ENCODE measurements around the gene TDRD10. TPM values are rescaled to one million over a fixed set of nuclear protein-coding genes. Genes with fewer than 3 reads are reported as not detected.
"Not testable (repeated sequence)": the region's sequence is repeated elsewhere in the genome, so short reads cannot be mapped to it uniquely, and the experiment has no call there.

TDRD10 gene
- total and polyA plus RNA-seq, 4 donors: 1.9 to 12.6 (median 7.3) TPM

GRCh38 chr1:154524881-154525280, 22.9 kb downstream of the TDRD10 start:
- peaks cover 0 to 11% (median 0%) of the 10 kb centered on the region in 5 donors for H3K4me1 ChIP-seq (ENCODE audit: control insufficient read depth in 5 of 5, insufficient read depth in 5 of 5, low read length in 5 of 5)
- H3K9ac ChIP-seq (ENCODE audit: insufficient read depth in 1 of 2, low read length in 2 of 2): no peak overlapping the region
- H3K36me3 ChIP-seq (ENCODE audit: control insufficient read depth in 4 of 4, insufficient read depth in 4 of 4, low read length in 4 of 4): peaks cover 0 to 2% (median 0%) of the 10 kb centered on the region in 4 donors
- no peak for TF ChIP-seq CTCF (IDR thresholded peaks at IDR 0.05; ENCODE audit: control extremely low read depth, extremely low read depth)
- no peaks in the 10 kb centered on the region for H3K9me3 ChIP-seq (ENCODE audit: control insufficient read depth in 4 of 4, insufficient read depth in 3 of 4, low read length in 3 of 4)
- no peaks in the 10 kb centered on the region for H3K27me3 ChIP-seq (ENCODE audit: control insufficient read depth in 3 of 3, insufficient read depth in 3 of 3, low read length in 2 of 3)
- no peak overlapping the region for H3K4me3 ChIP-seq
- no peak for ATAC-seq (ENCODE audit: insufficient read depth, low FRiP score)
- DNase-seq: no peak
- no peak overlapping the region for H3K27ac ChIP-seq (ENCODE audit: low read depth in 1 of 2, low read length in 1 of 2)

DNA sequence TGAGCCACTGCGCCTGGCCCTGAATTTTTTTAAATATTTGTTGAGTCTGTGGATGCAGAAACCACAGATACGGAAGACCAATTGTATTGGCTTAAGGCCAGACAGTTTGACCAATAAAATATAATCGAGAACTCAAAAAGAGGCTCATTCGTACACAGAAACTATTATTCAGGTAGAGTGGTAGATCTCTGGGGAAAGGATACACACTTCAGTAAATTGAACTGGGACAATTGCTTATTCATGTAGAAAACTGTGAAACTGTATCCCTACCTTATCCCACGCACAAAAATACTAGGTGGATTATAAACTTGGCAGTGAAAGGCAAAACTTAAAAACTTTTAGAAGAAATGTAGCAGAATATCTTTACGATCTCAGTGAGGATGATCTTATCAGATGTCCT, 25.2 kb downstream of the TDRD10 start:
- H3K4me3 ChIP-seq: no peak overlapping the region
- H3K9ac ChIP-seq (ENCODE audit: insufficient read depth in 1 of 2, low read length in 2 of 2): no peak overlapping the region
- H3K9me3 ChIP-seq (ENCODE audit: control insufficient read depth in 4 of 4, insufficient read depth in 3 of 4, low read length in 3 of 4): no peaks in the 10 kb centered on the region
- no peak overlapping the region for H3K27ac ChIP-seq (ENCODE audit: low read depth in 1 of 2, low read length in 1 of 2)
- peaks cover 0 to 2% (median 0%) of the 10 kb centered on the region in 4 donors for H3K36me3 ChIP-seq (ENCODE audit: control insufficient read depth in 4 of 4, insufficient read depth in 4 of 4, low read length in 4 of 4)
- H3K4me1 ChIP-seq (ENCODE audit: control insufficient read depth in 5 of 5, insufficient read depth in 5 of 5, low read length in 5 of 5): peaks cover 0 to under 1% (median 0%) of the 10 kb centered on the region in 5 donors
- TF ChIP-seq CTCF (IDR thresholded peaks at IDR 0.05; ENCODE audit: control extremely low read depth, extremely low read depth): no peak
- no peak for DNase-seq
- H3K27me3 ChIP-seq (ENCODE audit: control insufficient read depth in 3 of 3, insufficient read depth in 3 of 3, low read length in 2 of 3): no peaks in the 10 kb centered on the region
- 87% methylated on average over 6 of the region's 6 CpGs for WGBS, 2 donors
- no peak for ATAC-seq (ENCODE audit: insufficient read depth, low FRiP score)

DNA sequence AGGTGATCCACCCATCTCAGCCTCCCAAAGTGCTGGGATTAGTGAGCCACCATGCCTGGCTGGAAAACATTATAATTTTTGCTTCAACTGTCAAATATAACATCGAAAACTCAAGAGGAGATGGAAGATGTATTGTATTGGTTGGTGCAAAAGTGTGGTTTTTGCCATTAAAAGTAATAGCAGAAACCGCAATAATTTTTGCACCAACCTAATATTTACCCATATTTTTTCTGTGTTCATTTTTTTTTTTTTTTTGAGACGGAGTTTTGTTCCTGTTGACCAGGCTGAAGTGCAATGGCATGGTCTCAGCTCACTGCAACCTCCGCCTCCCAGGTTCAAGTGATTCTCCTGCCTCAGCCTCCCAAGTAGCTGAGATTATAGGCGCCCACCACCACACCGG, 27.3 kb downstream of the TDRD10 start:
- no peaks in the 10 kb centered on the region for H3K9me3 ChIP-seq (ENCODE audit: control insufficient read depth in 4 of 4, insufficient read depth in 3 of 4, low read length in 3 of 4)
- H3K36me3 ChIP-seq (ENCODE audit: control insufficient read depth in 4 of 4, insufficient read depth in 4 of 4, low read length in 4 of 4): peaks cover 0 to 2% (median 0%) of the 10 kb centered on the region in 4 donors
- DNase-seq: no peak
- no peak for ATAC-seq (ENCODE audit: insufficient read depth, low FRiP score)
- H3K9ac ChIP-seq (ENCODE audit: insufficient read depth in 1 of 2, low read length in 2 of 2): no peak overlapping the region
- no peak overlapping the region for H3K4me3 ChIP-seq
- no peaks in the 10 kb centered on the region for H3K27me3 ChIP-seq (ENCODE audit: control insufficient read depth in 3 of 3, insufficient read depth in 3 of 3, low read length in 2 of 3)
- TF ChIP-seq CTCF (IDR thresholded peaks at IDR 0.05; ENCODE audit: control extremely low read depth, extremely low read depth): no peak
- no peaks in the 10 kb centered on the region for H3K4me1 ChIP-seq (ENCODE audit: control insufficient read depth in 5 of 5, insufficient read depth in 5 of 5, low read length in 5 of 5)
- no peak overlapping the region for H3K27ac ChIP-seq (ENCODE audit: low read depth in 1 of 2, low read length in 1 of 2)
- 96 to 97% methylated on average over 6 of the region's 6 CpGs for WGBS, 2 donors

- not testable (repeated sequence) for H3K27ac ChIP-seq (ENCODE audit: low read depth in 1 of 2, low read length in 1 of 2); ATAC-seq (ENCODE audit: insufficient read depth, low FRiP score); DNase-seq; H3K9me3 ChIP-seq (ENCODE audit: control insufficient read depth in 4 of 4, insufficient read depth in 3 of 4, low read length in 3 of 4); H3K36me3 ChIP-seq (ENCODE audit: control insufficient read depth in 4 of 4, insufficient read depth in 4 of 4, low read length in 4 of 4); H3K4me3 ChIP-seq; H3K9ac ChIP-seq (ENCODE audit: insufficient read depth in 1 of 2, low read length in 2 of 2); H3K27me3 ChIP-seq (ENCODE audit: control insufficient read depth in 3 of 3, insufficient read depth in 3 of 3, low read length in 2 of 3); H3K4me1 ChIP-seq (ENCODE audit: control insufficient read depth in 5 of 5, insufficient read depth in 5 of 5, low read length in 5 of 5)
- 98 to 99% methylated on average over 10 to 13 of the region's 13 CpGs for WGBS, 2 donors
Observed at GRCh38 chr1:154531950-154532349, 29.9 kb downstream of the TDRD10 start.

Measured in lung (tissue), 12 donors.